ENCODE measurements around the gene GRIK4.

DNA sequence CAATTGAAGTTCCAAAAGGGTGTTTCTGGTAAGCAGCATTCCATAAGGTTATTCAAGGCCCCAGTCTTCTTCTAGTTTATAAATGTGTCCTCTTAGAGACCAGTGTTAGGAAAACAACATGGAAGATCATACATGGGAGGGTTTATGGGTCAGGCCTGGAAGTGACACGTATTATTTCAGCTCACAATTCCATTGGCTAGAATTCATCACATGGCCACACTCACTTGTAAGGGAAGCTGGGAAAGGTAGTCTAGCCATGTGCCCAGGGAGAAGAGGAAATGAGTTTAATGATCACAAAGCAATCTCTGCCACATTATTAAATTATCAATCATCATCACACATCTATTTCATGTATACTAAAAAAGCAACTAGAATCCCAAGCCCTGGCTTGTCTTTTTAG is 330.6 kb downstream of the GRIK4 start:
- no peak for TF ChIP-seq SMC3 (conservative IDR thresholded peaks at IDR 0.05; ENCODE audit: insufficient read depth, low read depth, low read length)
- no peak for TF ChIP-seq GATA2 (CRISPR knock-in tag; IDR thresholded peaks at IDR 0.05)
- TF ChIP-seq ZNF175 (CRISPR knock-in tag; IDR thresholded peaks at IDR 0.05; ENCODE audit: low read depth), result no peak
- TF ChIP-seq CREB1 (IDR thresholded peaks at IDR 0.05), result no peak
- TF ChIP-seq CREB1 (CRISPR knock-in tag; IDR thresholded peaks at IDR 0.05), result no peak
- TF ChIP-seq BHLHE40 (IDR thresholded peaks at IDR 0.05; ENCODE audit: low read length), result no peak
- TF ChIP-seq, protein P1, sequence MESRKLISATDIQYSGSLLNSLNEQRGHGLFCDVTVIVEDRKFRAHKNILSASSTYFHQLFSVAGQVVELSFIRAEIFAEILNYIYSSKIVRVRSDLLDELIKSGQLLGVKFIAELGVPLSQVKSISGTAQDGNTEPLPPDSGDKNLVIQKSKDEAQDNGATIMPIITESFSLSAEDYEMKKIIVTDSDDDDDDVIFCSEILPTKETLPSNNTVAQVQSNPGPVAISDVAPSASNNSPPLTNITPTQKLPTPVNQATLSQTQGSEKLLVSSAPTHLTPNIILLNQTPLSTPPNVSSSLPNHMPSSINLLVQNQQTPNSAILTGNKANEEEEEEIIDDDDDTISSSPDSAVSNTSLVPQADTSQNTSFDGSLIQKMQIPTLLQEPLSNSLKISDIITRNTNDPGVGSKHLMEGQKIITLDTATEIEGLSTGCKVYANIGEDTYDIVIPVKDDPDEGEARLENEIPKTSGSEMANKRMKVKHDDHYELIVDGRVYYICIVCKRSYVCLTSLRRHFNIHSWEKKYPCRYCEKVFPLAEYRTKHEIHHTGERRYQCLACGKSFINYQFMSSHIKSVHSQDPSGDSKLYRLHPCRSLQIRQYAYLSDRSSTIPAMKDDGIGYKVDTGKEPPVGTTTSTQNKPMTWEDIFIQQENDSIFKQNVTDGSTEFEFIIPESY (CRISPR knock-in tag; IDR thresholded peaks at IDR 0.05), result no peak
- TF ChIP-seq, protein P2, sequence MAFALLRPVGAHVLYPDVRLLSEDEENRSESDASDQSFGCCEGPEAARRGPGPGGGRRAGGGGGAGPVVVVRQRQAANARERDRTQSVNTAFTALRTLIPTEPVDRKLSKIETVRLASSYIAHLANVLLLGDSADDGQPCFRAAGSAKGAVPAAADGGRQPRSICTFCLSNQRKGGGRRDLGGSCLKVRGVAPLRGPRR (CRISPR knock-in tag; IDR thresholded peaks at IDR 0.05), result no peak
- TF ChIP-seq, protein P3, sequence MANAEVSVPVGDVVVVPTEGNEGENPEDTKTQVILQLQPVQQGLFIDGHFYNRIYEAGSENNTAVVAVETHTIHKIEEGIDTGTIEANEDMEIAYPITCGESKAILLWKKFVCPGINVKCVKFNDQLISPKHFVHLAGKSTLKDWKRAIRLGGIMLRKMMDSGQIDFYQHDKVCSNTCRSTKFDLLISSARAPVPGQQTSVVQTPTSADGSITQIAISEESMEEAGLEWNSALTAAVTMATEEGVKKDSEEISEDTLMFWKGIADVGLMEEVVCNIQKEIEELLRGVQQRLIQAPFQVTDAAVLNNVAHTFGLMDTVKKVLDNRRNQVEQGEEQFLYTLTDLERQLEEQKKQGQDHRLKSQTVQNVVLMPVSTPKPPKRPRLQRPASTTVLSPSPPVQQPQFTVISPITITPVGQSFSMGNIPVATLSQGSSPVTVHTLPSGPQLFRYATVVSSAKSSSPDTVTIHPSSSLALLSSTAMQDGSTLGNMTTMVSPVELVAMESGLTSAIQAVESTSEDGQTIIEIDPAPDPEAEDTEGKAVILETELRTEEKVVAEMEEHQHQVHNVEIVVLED (CRISPR knock-in tag; IDR thresholded peaks at IDR 0.05), result no peak
- no peak for TF ChIP-seq RAD21 (CRISPR knock-in tag; conservative IDR thresholded peaks at IDR 0.05 in 1 of 2, IDR thresholded peaks at IDR 0.05 in 1 of 2)
- TF ChIP-seq ATF1 (CRISPR knock-in tag; IDR thresholded peaks at IDR 0.05), result no peak
- no peak for TF ChIP-seq ATF1 (tag; IDR thresholded peaks at IDR 0.05)

Data from K562 (cell line).